ENCODE results near the gene LOX. TPM values are rescaled to one million over a fixed set of nuclear protein-coding genes. Genes with fewer than 3 reads are reported as not detected.
"Not testable (repeated sequence)": the region's sequence is repeated elsewhere in the genome, so short reads cannot be mapped to it uniquely, and the experiment has no call there.

Gene LOX
- total RNA-seq, 2 experiments from 2014 or later, result 0.10 TPM; not detected in 1

GRCh38 chr5:122111460-122111859 is 33.4 kb upstream of the LOX start:
- Mint-ChIP-seq H3K4me1 (no peaks in the 10 kb centered on the region), H3K4me3 (no peak overlapping the region), H3K36me3 (ENCODE audit: low read depth) (no peaks in the 10 kb centered on the region), H3K27me3 (no peaks in the 10 kb centered on the region), H3K27ac (no peak overlapping the region), H3K9me3 (no peaks in the 10 kb centered on the region)
- POLR2A ChIA-PET, result no interaction called here
- no peak for DNase-seq
- CTCF ChIA-PET, result interaction anchor here (1.0 kb wide), 1 partner anchor 9 kb away, joined by 3 read pairs; no protein-coding TSS in a partner anchor

DNA sequence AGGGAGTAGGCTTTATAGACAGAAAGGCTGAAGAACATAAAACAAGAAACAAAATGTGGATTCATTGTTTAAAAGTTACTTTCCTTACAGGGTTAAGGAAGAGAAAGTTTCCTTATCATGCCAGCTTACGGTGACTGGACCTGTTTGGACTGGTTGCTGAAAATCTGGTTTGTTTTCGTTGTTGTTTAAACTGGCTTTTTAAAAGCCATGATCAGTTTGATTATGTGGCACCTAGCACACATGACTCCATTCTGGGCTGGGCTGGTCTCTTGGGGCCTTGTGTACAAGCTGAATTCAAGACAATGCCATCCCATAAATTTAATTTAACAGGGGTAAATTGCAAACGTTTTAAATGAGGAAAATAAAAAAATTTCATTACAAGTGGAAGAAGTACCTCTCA is 32.9 kb upstream of the LOX start:
- Mint-ChIP-seq H3K27ac (no peak overlapping the region), H3K4me1 (no peaks in the 10 kb centered on the region), H3K9me3 (no peaks in the 10 kb centered on the region), H3K36me3 (ENCODE audit: low read depth) (no peaks in the 10 kb centered on the region), H3K27me3 (no peaks in the 10 kb centered on the region), H3K4me3 (no peak overlapping the region)
- POLR2A ChIA-PET, result no interaction called here
- CTCF ChIA-PET, result interaction anchor here (1.0 kb wide), 1 partner anchor 9 kb away, joined by 3 read pairs; no protein-coding TSS in a partner anchor
- DNase-seq, result no peak

DNA sequence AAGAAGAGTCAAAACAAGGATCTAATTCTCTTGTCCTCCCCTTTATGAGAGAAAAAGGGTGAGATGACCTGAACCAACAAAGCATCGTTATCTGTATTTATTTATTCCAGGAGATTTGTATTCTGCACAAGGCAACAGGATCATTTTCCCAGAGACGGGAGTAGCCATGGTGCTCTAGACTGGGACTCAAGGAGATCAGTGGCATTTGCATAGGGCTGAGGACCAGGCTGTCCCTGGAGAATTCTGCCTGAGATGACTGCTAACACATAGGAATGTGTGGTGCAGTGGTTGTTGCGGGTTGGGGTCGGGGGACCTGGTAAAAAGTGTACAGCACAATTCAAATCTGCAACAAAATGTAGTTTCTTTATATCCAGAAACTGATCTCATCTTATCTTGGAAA is 29.0 kb upstream of the LOX start:
- no peak for DNase-seq
- Mint-ChIP-seq H3K27me3 (no peaks in the 10 kb centered on the region), H3K4me1 (no peaks in the 10 kb centered on the region), H3K4me3 (no peak overlapping the region), H3K9me3 (no peaks in the 10 kb centered on the region), H3K27ac (no peak overlapping the region), H3K36me3 (ENCODE audit: low read depth) (no peaks in the 10 kb centered on the region)
- CTCF ChIA-PET, result no interaction called here
- POLR2A ChIA-PET, result no interaction called here

DNA sequence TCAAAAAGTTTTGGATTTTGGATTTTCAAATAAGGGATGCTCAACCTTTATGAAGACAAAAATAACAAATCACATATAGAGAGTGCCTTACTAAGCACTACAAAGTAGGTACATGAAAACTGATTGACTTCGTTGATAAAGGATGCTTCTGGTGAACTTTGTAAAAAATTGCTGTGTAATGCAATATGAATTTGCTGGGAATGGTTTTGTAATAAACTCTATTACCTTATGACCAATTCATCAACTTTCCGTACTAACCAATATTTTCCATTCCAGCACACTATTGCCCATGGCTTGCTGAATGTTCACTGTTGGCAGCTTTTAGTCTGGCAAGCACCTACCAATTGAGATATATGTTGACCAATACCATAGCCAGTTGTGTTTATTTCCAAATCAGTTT is 27.9 kb upstream of the LOX start:
- no peaks in the 10 kb centered on the region for H3K9me3 Mint-ChIP-seq
- DNase-seq, result no peak
- no peak overlapping the region for H3K4me3 Mint-ChIP-seq
- no peaks in the 10 kb centered on the region for H3K27me3 Mint-ChIP-seq
- H3K4me1 Mint-ChIP-seq, result no peaks in the 10 kb centered on the region
- CTCF ChIA-PET, result no interaction called here
- no peak overlapping the region for H3K27ac Mint-ChIP-seq
- H3K36me3 Mint-ChIP-seq (ENCODE audit: low read depth), result no peaks in the 10 kb centered on the region
- POLR2A ChIA-PET, result no interaction called here

DNA sequence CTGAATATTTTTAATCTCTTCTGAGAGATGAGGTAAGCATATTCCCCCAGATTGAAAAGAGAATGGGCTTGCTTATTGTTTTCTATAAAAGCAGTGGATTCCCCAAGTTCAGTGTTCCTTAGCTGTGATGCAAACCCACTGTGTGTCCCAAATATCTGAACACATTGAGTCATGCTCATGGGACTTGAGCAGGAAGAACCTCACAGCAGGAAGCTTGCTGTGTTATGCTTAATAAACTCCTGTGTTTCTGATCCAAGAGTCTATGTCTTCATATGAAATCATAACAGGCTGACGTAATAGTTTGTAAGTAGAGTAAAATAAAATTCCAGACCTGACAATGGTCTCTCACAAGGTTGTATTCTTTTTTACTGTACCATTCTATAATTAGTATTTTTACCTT is 24.8 kb upstream of the LOX start:
- Mint-ChIP-seq H3K4me3 (no peak overlapping the region), H3K36me3 (ENCODE audit: low read depth) (no peaks in the 10 kb centered on the region), H3K9me3 (no peaks in the 10 kb centered on the region), H3K27ac (no peak overlapping the region), H3K4me1 (no peaks in the 10 kb centered on the region), H3K27me3 (no peaks in the 10 kb centered on the region)
- ChIA-PET CTCF (interaction anchor here (1.5 kb wide), 1 partner anchor 8 kb away, joined by 3 read pairs; no protein-coding TSS in a partner anchor), POLR2A (no interaction called here)
- no peak for DNase-seq

DNA sequence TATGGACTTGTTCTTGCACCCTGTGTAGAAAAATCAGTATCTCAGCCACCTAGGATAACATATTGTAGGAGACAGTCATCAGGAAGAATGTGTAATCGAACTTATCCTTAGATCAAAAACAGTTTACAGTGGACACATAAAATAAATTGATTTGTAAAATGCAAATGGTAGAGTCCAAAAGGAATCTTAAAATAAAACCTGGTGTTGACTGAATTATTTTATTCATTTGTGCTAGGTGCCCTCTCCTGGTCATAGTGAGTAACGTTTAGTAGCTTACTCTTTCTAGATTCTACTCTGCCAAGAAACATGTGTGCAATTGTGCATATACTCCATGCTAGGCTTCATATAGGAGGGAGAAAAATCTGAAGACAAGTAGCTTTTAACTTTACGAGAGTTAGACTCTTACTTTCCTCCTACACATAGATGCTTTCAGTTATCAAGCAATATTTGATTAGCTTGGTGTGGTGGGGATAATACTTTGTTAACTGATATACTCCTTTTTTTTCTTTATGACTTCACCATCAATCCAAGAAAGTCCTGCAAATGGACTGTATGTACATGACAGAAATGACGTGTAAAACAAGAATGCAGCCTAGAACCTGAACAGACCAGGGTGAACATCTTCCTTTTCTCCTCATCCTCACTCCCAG is 23.7 kb upstream of the LOX start:
- ChIA-PET CTCF (interaction anchor here (1.2 to 1.5 kb wide), 2 partner anchors 9 to 25 kb away, joined by 3 read pairs; no protein-coding TSS in a partner anchor), POLR2A (no interaction called here)
- H3K4me3 Mint-ChIP-seq, result no peak overlapping the region
- DNase-seq, result no peak
- H3K36me3 Mint-ChIP-seq (ENCODE audit: low read depth), result no peaks in the 10 kb centered on the region
- no peak overlapping the region for H3K27ac Mint-ChIP-seq
- no peaks in the 10 kb centered on the region for H3K27me3 Mint-ChIP-seq
- no peaks in the 10 kb centered on the region for H3K9me3 Mint-ChIP-seq
- no peaks in the 10 kb centered on the region for H3K4me1 Mint-ChIP-seq

DNA sequence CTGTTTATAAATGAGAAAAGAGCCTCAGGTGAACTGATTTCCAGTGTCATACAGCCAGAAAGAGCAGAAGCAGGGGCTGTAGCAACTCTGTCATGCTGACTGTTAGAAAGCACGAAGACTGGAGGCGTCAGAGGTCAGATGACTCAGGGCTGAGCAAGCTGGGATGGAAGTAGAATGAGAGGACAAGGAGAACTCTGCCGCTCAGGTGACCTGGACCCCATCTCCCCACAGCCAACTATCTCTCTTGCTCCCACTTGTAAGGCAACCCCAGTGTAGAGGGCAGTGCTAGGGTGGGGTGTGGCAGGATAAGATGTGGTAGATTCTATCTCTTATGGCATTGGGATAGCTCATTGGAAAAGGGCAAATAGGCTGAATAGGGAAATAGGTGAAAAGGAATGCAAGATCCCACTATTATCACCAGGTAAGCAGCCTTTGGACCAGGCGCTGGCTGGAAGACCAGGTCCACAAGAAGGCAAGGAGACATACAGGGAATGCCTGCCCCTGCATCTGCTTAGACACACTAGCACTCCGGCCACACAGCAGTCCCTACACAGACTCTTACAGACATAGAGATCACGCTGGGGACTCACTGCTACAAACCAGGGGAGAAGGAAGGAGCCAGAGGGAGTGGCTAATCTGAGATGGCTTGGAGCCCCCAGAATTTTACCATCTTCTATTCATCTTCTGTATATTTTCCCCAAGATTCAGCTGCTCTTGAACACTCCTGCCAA is 21.2 kb upstream of the LOX start:
- H3K27ac Mint-ChIP-seq, result no peak overlapping the region
- H3K36me3 Mint-ChIP-seq (ENCODE audit: low read depth), result no peaks in the 10 kb centered on the region
- H3K4me3 Mint-ChIP-seq, result no peak overlapping the region
- ChIA-PET POLR2A (no interaction called here), CTCF (no interaction called here)
- no peaks in the 10 kb centered on the region for H3K9me3 Mint-ChIP-seq
- H3K27me3 Mint-ChIP-seq, result no peaks in the 10 kb centered on the region
- H3K4me1 Mint-ChIP-seq, result no peaks in the 10 kb centered on the region
- no peak for DNase-seq

DNA sequence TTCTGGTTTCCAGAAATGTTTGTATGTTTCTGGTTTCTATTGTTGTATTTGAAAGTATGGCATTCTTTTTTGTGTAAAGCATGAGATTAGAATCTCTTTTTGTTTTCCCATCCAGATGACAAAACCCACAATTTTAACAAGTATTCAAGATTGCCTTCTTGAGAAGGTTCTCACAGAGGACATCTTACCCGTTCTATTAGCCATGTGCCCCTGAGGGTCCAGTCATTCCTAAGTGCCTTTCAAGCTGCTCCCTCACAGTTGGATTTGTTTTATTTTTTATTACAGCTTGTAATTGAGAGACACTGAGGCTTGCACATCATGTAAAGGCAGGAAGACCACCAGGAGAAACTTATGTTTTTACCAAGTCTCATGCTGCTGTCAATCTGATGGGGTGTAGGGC is 19.3 kb upstream of the LOX start:
- Mint-ChIP-seq H3K27ac (no peak overlapping the region), H3K4me3 (no peak overlapping the region), H3K27me3 (no peaks in the 10 kb centered on the region), H3K4me1 (no peaks in the 10 kb centered on the region), H3K36me3 (ENCODE audit: low read depth) (no peaks in the 10 kb centered on the region), H3K9me3 (no peaks in the 10 kb centered on the region)
- ChIA-PET POLR2A (interaction anchor here (0.7 kb wide), 1 partner anchor 11 kb away, joined by 4 read pairs; no protein-coding TSS in a partner anchor), CTCF (no interaction called here)
- no peak for DNase-seq

DNA sequence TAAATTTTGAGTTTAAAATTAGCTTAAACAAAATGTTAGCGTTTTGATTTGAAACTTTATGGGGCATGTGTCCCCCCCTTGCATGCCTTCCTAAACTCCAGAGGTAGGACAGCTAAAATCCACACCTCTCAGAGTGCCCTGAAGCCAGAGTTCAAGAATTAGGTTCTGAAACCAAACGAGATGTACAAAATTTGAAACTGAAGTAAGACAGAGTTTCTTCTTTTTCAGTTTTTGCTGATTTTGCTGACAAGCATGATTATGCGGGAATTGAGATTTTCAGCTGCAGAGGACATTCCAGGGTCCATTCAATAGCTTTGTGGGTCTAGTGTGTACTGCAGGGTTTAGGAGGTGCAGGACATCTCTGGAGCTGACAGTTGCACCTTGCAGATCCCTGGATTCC is 17.1 kb upstream of the LOX start:
- H3K9me3 Mint-ChIP-seq, result no peaks in the 10 kb centered on the region
- DNase-seq, result no peak
- no peaks in the 10 kb centered on the region for H3K27me3 Mint-ChIP-seq
- H3K4me3 Mint-ChIP-seq, result no peak overlapping the region
- no peak overlapping the region for H3K27ac Mint-ChIP-seq
- ChIA-PET POLR2A (no interaction called here), CTCF (no interaction called here)
- no peaks in the 10 kb centered on the region for H3K4me1 Mint-ChIP-seq
- no peaks in the 10 kb centered on the region for H3K36me3 Mint-ChIP-seq (ENCODE audit: low read depth)

DNA sequence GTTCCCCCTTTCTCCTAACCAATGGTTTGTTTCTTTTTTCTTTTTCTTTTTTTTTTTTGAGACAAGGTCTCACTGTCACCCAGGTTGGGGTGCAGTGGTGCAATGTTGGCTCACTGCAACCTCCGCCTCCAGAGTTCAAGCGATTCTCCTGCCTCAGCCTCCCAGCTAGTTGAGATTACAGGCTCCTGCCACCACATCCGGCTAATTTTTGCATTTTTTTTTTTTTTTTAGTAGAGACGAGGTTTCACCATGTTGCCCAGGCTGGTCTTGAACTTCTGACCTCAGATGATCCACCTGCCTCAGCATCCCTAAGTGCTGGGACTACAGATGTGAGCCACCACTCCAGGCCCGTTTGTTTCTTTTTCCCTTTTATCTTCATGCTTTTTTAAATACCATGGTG is 16.2 kb upstream of the LOX start:
- DNase-seq; POLR2A ChIA-PET; H3K4me3 Mint-ChIP-seq; H3K27ac Mint-ChIP-seq; CTCF ChIA-PET; H3K36me3 Mint-ChIP-seq (ENCODE audit: low read depth); H3K27me3 Mint-ChIP-seq; H3K9me3 Mint-ChIP-seq; H3K4me1 Mint-ChIP-seq: not testable (repeated sequence)

- DNase-seq, result no peak
- no peaks in the 10 kb centered on the region for H3K4me1 Mint-ChIP-seq
- no peak overlapping the region for H3K27ac Mint-ChIP-seq
- ChIA-PET POLR2A (no interaction called here), CTCF (no interaction called here)
- H3K27me3 Mint-ChIP-seq, result peaks cover 1% of the 10 kb centered on the region
- no peak overlapping the region for H3K4me3 Mint-ChIP-seq
- H3K9me3 Mint-ChIP-seq, result no peaks in the 10 kb centered on the region
- H3K36me3 Mint-ChIP-seq (ENCODE audit: low read depth), result no peaks in the 10 kb centered on the region
These were observed 15.5 kb upstream of the LOX start for GRCh38 chr5:122093415-122094180.

DNA sequence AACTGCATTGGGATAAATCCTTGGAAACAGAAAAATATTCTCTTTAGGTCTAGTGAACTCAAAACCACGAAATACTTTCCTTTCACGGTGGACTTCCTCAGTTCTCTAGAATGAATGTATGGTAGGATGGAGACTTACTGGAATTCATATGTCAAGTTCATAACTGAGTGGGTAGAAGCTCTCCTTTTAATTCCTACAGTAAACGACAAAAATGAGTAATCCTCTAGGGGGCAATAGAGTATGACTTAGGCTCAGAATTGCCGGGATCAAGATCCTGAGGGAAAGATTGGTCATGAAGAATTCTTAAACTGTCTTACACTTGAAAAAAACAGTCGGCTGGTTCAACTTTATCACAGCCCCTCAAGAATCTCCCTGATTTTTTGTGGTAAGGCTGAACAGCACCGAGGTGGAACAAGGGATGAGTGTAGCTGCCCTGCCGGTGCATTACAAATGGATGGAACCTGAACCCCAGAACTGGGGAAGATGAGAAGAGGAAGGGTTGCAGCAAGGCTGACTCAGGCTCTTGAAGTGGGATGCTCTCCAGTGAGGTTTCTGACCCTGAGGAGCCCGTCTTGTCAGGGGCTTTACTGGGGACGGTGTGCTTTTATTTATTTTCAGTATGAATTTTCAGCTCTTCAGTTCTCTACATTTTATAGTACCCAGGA is 14.0 kb upstream of the LOX start:
- no peak for DNase-seq
- POLR2A ChIA-PET, result no interaction called here
- no peaks in the 10 kb centered on the region for H3K4me1 Mint-ChIP-seq

More for the DNA sequence above, 14.0 kb upstream of the LOX start:
- Mint-ChIP-seq H3K27me3 (peaks cover 7% of the 10 kb centered on the region), H3K27ac (no peak overlapping the region), H3K36me3 (ENCODE audit: low read depth) (no peaks in the 10 kb centered on the region), H3K9me3 (no peaks in the 10 kb centered on the region), H3K4me3 (no peak overlapping the region)
- CTCF ChIA-PET, result interaction anchor here (0.6 kb wide), 1 partner anchor 65 kb away, joined by 3 read pairs; no protein-coding TSS in a partner anchor
